GM12865 (cell line): Measurements from ENCODE around the gene ORM1.

Experiments
- DNase-seq: peaks from one replicate; pipeline ENCODE4 v3.0.0; 2010; ENCODE audit warnings: low read depth
- H3K4me3 ChIP-seq: 2 replicates; pipeline ENCODE4 v1.5.1; 2011; ENCODE audit warnings: mild to moderate bottlenecking, low read depth, low read length, control low read depth
- TF ChIP-seq, protein P1 (sequence below): IDR thresholded peaks from 2 replicates; pipeline ENCODE4 v1.5.1; 2011; ENCODE audit warnings: low read length, control low read depth, low read depth, inconsistent platforms; ENCODE audit not compliant: insufficient read depth; ENCODE audit errors: missing control alignments

ORM1 gene

DNA sequence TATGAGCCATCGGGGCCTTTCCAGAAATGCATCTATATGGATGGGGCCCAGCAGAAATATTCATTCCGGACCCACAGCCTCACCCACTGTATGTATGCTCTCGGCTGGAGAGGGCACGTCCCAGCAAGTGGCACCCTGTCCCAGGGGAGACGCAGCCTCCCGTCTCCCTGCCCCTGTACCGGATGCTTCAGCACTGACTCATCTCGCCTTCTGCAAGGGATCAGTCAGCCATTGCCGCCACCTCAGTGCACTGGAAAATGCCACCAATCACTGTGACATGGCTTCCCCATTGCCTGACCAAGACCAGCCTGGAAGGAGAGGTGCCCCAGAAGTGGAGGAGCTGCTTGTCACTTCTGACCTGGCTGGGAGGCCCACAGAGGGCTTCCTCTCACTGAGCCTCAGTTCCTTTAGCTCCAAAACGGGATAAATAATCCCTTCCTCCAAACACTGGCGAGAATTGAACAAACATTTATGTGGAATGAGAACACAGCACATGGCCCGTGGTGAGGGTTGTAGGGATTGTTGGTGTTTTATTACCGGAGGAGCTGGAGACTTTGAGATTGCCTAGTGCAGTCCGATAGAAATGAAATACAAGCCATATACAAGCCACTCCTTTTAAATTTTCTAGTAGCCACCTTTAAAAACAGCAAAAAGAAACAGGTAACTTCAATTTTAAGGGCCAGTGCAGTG, 43.9 kb upstream of the ORM1 start:
- TF ChIP-seq, protein P1, sequence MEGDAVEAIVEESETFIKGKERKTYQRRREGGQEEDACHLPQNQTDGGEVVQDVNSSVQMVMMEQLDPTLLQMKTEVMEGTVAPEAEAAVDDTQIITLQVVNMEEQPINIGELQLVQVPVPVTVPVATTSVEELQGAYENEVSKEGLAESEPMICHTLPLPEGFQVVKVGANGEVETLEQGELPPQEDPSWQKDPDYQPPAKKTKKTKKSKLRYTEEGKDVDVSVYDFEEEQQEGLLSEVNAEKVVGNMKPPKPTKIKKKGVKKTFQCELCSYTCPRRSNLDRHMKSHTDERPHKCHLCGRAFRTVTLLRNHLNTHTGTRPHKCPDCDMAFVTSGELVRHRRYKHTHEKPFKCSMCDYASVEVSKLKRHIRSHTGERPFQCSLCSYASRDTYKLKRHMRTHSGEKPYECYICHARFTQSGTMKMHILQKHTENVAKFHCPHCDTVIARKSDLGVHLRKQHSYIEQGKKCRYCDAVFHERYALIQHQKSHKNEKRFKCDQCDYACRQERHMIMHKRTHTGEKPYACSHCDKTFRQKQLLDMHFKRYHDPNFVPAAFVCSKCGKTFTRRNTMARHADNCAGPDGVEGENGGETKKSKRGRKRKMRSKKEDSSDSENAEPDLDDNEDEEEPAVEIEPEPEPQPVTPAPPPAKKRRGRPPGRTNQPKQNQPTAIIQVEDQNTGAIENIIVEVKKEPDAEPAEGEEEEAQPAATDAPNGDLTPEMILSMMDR = no peak
- H3K4me3 ChIP-seq = no peak overlapping the region
- DNase-seq = peak; percentile 17

DNA sequence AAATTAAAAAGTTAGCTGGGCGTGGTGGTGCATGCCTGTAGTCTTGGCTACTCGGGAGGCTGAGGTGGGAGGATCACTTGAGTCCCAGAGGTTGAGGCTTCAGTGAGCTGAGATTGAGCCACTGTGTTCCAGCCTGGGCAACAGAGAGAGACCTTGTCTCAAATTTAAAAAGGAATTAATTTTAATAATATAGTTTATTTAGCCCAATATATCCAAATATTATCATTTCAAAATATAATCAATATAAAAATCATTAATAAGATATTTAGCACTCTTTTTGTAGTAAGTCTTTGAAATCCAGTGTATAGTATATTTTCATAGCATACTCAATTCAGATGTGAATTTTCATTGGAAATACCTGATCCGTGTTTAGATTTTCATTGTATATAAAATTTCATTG, 43.2 kb upstream of the ORM1 start:
- no peak overlapping the region for H3K4me3 ChIP-seq
- TF ChIP-seq, protein P1 = no peak
- DNase-seq = no peak

DNA sequence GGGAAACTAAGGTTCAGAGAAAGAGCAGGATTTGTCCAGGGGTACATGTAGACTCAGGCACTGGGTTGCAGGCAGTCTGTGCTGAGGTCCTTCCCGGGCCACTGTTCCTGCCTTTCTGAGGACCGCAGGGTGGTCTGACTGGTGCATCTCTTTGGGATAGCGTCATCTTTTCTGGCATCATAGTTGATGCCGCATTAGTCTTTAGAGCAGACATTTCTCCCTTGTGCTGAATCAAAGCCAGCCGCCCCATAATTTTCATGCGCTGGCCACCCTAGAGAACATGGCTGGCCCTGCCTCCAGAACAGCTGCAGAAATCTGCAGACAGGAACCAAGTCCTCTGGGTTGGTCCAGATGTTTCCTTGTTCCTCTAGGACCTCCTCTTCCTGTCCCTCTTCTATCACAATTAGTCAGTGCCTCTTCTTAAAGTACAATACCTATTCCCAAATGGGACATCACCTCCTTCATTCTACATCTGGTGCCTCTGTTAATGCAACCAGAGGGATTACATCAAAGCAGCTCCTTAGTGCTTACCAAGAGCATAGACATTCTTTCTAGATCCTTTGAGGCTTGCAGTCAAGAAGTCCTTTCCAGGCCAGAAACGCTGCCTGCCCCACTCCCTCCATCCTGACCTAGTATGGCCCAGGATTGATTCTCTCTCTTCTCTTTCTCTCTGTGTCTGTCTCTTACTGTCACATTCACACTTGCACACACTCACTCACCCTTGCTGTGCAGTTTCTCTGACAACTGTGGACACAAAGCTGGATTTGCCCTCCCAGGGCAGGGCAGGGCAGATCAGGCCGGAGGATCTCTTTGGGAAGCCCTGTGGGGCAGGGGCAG, 42.0 kb upstream of the ORM1 start:
- no peak overlapping the region for H3K4me3 ChIP-seq
- TF ChIP-seq, protein P1 = no peak
- DNase-seq = no peak

DNA sequence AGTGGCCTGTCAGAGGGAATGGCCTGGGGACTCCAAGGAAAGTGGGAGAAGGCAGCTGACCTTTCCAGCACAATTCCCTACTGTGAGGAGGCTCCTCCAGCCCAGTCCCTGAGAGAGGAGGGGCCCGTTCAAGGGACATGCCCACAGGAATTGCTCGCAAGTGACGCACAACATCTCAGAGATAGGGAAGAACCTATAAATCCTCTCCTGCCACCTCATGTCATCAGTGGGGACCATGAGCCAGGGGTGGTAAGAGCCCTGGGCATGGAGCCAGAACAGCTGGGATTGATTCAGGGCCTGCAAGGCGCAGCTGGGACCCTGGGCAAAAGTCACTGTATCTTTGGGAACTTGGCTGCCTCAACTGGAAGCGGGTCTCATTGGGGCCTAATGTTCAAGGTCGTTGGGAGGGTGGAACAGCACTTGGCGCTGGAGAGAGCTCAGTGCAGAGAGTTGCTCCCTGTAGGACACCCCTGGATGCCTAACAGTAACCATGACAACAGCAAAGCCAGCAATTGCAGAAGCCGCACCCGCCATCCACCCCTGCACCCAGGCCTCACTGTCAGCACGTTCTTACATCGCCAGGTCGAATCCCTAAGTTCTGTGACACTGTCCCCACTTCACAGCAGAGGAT, 41.3 kb upstream of the ORM1 start:
- TF ChIP-seq, protein P1 = no peak
- DNase-seq = no peak
- no peak overlapping the region for H3K4me3 ChIP-seq

DNA sequence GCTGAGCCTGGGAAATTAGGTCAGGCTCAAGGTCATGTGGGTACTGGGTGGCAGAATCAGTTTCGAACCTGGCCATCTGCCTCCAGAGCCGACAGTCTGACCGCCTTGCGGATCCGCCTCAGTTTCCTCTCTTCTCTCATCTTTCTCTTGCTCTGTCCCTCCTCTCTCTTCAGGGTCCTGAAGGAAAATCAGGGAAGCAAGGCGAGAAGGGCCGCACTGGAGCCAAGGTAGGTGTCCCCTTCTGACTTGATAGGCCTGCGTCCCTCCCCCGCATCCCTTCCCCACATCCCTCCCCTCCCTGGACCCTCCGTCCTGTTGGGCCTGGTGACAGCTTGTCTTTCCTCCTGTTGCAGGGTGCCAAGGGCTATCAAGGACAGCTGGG, 40.8 kb upstream of the ORM1 start:
- no peak for DNase-seq
- H3K4me3 ChIP-seq = no peak overlapping the region
- TF ChIP-seq, protein P1 = no peak

DNA sequence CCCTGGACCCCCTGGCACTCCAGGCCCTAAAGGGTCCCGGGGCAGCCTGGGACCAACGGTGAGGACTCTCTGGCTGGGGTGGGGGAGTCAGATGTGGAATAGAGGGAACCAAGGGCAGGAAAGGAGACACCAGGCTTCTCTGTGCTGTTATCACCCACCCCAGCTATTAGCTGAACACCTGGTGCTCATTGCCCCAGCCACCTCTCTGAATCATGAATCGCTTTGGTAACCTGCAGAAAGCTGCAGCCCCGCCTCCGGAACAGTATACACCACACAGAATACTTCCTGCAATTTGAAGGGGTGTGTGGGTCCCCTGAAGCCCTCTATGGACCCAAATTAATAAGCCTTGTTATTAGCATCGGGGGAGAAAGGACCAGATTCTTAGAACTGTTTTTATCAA, 40.4 kb upstream of the ORM1 start:
- no peak overlapping the region for H3K4me3 ChIP-seq
- DNase-seq = no peak
- TF ChIP-seq, protein P1 = no peak
